ENCODE data around the gene CHMP1A.
"Not testable (repeated sequence)": the region's sequence is repeated elsewhere in the genome, so short reads cannot be mapped to it uniquely, and the experiment has no call there.

CHMP1A gene

DNA sequence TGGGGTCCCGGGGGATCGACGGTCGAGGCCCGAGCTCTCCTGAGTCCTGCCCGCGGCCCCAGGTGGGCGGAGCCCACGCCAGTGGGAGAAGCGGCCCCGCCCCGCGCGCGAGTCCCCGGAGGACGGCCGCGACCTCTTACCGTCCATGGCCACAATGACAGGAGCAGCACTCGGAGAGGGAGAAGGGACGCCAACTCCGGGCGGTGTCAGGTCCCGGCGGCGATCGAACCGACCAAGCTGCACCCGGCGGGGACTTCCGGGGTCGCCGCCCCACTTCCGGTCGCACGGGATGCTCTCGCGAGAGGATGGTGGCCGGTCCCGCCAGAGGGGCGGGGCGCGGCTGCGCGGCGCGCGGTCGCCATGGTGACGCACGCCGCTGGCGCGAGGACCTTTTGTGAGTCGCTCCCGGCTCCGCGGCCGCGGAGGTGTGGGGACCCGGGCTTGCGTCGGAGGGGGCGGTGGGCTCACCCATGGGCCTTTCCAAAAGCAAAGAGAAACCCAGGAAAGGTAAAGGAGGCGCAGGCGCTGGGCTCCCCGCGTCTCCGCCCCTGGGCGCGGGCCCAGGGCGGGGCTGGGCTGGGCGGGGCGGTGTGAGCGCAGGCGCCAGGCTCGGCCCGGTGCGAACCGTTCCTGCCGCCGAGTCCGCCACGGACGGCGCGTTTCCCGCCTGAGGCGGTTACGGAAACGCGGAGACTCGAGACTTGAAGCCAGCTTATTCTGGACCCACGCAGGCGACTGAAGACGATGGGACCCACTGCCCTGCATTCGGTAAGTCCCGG, at the start of gene CHMP1A, which contains the start of gene SPATA33:
Gene CHMP1A, minus strand, starts transcription at position 267 of the 779 bp plus-strand sequence. Its CDS starts 120 bp downstream, at position 147.
Gene SPATA33, plus strand, starts transcription at position 395 of the 779 bp plus-strand sequence. Its CDS starts 76 bp downstream, at position 471.
- peak; percentile 91 to 93 for ATAC-seq

- no peak for ATAC-seq
Measured at GRCh38 chr16:89706518-89707260, 49.2 kb upstream of the CHMP1A start.

GRCh38 chr16:89705006-89705405, 47.5 kb upstream of the CHMP1A start:
- ATAC-seq, result no peak

DNA sequence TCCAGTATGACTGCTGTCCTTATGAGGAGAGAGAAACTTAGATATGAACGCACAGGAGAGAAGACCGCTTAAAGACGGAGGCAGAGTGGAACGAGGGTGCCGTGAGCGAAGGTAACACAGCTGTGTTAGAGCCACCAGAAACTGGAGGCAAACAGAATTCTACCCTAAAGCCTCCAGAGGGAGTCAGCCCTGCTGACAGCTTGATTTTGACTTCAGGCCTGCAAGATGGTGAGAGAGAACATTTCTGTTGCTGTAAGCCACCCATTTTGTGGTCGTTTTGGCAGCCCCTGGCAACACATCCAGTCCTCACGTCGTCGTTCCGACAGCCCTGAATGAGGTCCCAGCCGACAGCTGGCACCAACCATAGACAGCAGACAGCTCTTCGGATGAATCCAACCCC, 46.8 kb upstream of the CHMP1A start:
- no peak for ATAC-seq

- peak; percentile 76 to 78 for ATAC-seq
Measured at GRCh38 chr16:89701425-89702406, 44.2 kb upstream of the CHMP1A start, which contains the start of gene SPATA2L. TSS of gene SPATA2L (minus strand) at chr16:89701705. CDS start at chr16:89701232, 473 bp downstream.

DNA sequence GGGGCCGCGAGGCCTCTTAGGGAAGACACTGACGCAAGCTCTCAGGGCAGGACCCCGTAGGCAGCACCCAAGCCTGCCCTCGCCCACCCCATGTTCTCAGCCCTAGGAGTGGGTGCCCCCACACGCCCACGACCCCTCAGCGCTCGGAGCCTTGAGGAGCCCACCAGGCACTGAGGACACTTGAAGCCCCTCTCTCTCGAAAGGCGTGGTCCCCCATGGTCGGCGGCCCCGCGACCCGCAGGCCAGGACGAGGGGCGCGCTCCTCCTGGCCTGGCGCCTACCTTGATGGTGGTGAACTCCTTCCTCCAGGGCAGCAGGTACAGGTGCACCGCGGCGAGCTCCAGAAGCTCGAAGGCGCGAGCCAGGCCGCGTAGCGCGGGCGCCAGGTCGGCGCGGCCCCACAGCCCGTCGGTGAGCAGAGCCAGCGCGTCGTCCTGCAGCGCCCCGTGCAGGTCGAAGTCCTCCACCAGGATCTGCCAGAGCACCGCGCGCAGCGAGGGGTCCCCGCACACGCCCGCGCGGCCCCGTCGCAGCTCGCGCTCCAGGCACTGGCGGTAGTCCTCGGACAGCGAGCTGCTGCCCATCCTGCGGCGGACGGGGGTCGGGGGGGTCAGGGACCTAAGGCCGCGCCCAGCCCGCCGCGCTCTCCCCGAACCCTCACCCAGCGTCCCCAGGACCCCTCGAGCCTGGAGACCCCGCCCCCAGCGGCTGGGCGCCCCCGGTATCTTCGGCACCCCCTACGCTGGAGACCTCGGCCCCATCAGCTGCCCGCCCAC, 43.3 kb upstream of the CHMP1A start:
- ATAC-seq, result peak; percentile 15 to 19

DNA sequence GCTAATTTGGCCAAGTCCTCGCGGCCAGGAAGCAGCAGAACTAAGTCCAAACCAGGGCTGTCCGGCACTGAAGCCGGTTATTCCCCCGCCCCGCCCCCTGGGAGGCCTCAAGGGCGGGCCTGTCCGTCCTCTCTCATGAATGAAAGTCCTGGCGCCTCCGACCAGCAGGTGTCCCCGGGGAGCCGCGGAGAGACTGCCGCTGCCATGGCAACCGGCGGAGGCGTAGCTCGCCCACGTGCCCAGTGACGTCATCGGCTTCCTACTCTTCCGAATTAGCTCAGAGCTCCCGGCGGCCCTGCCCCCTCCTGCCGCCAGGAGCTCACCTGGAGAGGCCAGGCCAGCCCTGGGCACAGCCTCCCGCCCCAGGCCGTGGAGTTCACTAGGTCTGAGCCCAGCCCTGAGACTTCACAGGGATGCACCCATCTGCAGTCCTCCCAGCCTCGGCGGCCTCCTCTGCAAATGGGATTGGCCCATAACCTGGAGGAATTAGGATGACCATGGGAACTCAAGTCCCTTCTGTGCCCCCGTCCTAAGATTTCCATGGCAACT, 42.7 kb upstream of the CHMP1A start:
- peak; percentile 15 to 25 for ATAC-seq

DNA sequence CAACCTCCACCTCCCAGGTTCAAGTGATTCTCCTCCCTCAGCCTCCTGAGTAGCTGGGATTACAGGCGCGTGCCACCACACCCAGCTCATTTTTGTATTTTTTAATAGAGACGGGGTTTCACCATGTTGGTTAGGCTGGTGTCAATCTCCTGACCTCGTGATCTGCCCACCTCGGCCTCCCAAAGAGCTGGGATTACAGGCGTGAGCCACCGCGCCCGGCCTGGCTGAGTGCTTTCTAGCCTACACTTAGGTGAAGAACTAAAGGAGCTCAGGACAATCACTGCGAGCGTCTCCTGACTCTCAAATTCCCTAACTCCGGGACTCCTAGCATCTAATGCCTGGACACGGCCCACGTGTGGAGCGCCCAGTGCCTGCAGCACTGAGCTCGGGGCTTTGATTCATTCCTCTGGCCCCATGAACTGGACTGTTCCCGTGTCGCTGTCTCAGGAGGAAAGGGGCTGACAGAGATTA, 42.2 kb upstream of the CHMP1A start:
- ATAC-seq, result not testable (repeated sequence)

GRCh38 chr16:89698717-89699116, 41.2 kb upstream of the CHMP1A start:
- not testable (repeated sequence) for ATAC-seq

GRCh38 chr16:89697616-89698331, 40.3 kb upstream of the CHMP1A start:
- ATAC-seq, result no peak

GRCh38 chr16:89697161-89697615, 39.7 kb upstream of the CHMP1A start:
- no peak for ATAC-seq

DNA sequence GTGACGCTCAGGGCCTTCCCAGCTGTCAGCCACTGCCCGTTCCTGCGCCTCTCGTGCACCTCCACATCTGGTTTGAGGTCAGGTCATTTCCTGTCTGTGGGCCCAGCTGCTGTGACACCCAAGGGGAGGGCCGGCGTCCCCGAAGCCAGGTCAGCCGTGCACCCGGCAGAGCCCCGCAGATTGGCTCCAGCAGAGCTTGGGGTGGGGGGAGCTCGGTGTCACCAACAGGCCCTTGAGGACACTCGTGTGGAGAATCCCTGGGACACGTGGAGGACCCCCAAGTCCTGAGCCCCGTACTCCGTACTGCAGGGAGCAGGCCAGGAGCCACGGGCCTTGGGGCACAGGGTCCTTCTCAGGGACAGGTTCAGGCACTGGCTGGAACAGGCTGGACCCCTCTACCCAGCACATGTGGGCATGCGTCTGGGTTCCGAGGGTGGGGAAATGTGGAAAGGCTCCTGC, 39.2 kb upstream of the CHMP1A start:
- ATAC-seq, result no peak

- ATAC-seq, result no peak
Measured at GRCh38 chr16:89695875-89696669, 38.6 kb upstream of the CHMP1A start.

DNA sequence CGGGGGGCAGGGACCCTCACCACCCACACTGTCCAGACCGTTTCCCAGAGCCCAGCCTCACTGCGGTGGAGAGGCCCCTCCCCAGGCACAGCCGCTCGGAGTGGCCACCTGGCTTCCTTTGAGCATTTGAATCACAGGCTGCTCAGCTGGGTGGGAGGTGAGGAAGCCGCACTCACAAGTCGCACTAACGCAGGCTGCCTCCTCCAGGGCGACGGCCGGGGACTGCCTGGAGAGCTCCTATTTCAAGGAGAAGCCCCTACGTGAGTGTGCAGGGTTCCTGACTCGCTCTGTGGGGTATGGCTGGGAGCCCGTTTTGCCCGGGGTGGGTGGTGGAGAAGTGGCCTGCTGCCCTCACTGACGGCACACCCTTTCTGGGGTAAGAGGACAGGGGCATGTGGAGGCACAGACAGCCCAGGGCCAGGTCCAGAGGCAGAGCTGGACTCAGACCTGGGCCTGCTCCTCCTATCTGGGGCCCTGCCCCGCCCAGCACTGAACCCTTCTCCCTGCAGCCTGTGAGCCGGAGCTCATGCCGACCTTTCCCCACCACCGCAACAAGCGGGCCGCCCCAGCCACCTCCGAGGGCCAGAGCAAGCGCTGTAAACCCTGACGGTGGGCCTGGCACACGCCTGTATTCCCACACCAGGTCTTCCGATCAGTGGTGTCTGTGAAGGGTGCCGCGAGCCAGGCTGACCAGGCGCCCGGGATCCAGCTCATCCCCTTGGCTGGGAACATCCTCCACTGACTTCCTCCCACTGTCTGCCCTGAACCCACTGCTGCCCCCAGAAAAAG, 37.8 kb upstream of the CHMP1A start:
- no peak for ATAC-seq

DNA sequence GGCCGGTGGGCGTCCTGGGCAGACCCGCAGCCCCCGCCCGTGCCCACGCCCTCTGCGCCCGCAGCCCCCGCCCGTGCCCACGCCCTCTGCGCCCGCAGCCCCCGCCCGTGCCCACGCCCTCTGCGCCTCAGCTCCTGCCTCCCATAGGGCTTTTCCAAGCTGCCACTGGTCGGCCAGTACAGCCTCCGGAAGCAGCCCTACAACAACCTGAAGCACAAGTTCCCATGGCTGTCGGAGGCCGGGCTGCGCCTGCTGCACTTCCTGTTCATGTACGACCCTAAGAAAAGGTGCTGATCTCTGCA, 37.2 kb upstream of the CHMP1A start:
- not testable (repeated sequence) for ATAC-seq

DNA sequence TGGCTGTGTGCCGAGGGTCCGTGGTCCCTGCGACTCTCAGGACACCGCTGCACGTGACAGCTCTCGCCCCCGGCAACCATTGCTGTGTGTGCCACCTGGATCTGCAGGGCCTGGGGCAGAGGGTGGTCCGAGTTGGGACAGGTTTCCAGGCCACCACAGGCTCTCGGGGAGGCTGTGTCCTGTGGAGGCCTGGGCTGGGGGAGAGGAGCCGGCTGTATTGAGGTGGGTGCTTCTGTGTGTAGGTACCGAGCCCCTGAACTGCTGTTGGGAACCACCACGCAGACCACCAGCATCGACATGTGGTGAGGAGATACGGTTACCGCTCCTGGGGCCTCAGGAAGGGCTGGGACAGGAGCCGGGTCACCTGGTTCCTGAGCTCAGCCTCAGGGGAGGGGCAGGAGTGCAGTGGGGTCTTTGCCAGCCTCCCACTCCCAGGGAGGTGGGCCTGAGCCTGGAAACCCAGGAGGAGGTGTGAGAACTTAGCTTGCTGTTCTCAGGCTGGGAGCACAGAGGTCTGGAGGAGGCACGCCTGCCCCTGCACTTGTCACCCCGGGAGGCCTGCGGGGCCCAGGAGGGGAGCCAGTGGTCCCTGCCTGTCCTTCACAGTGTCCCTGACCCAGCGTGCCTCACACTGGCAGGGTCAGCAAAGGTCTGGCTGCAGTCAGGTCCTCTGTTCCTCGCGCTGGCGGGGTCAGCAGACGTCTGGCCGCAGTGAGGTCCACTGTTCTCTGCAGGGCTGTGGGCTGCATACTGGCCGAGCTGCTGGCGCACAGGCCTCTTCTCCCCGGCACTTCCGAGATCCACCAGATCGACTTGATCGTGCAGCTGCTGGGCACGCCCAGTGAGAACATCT, 36.6 kb upstream of the CHMP1A start:
- no peak for ATAC-seq

DNA sequence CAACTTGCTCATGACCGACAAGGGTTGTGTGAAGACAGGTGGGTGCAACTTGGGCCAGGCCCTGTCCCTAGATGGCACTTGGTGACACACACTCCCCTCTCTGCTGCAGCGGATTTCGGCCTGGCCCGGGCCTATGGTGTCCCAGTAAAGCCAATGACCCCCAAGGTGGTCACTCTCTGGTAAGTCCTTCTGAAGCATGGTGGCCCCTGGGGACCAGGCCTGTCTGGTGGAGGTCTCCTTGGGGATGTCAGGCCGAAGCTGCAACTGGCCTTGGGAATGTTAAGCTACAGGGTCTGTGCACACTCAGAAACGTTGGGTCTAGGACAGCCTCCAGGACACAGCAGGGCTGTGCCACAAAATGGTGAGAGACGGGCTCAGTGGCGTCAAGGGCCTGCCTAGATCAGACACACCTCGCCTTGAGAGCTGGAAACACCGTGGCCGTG, 35.8 kb upstream of the CHMP1A start:
- ATAC-seq, result no peak

Measured in activated CD4-positive, CD25-positive, alpha-beta regulatory T cell treated with anti-CD3 and anti-CD28 coated beads, Interleukin-2, amount 50 U/mL, for 24 hours (primary cell).